KMS-11 (cell line): ENCODE results near the gene LFNG.

Experiments used
- H2AFZ ChIP-seq: fragments of 200-600 bp; sonication (generic); 2 replicates; pipeline ENCODE4 v1.6.1; 2016; ENCODE audit warnings: antibody characterized with exemption, mixed run types, low read depth
- H3K27ac ChIP-seq: fragments of 200-600 bp; sonication (generic); 2 replicates; pipeline ENCODE4 v1.6.1; 2016; ENCODE audit warnings: mild to moderate bottlenecking, mixed run types
- H3K27me3 ChIP-seq: fragments of 200-600 bp; sonication (generic); 2 replicates; pipeline ENCODE4 v1.6.1; 2017; ENCODE audit warnings: mild to moderate bottlenecking, low read depth, mixed run types, moderate library complexity; ENCODE audit not compliant: insufficient read depth
- H3K36me3 ChIP-seq: fragments of 200-600 bp; sonication (generic); 2 replicates; pipeline ENCODE4 v1.6.1; 2017; ENCODE audit warnings: mild to moderate bottlenecking, mixed run types; ENCODE audit not compliant: insufficient read depth
- H3K4me1 ChIP-seq: fragments of 200-600 bp; sonication (generic); 2 replicates; pipeline ENCODE4 v1.6.1; 2016; ENCODE audit warnings: mild to moderate bottlenecking, low read depth, mixed run types; ENCODE audit not compliant: poor library complexity, severe bottlenecking
- H3K4me2 ChIP-seq: fragments of 200-600 bp; sonication (generic); 2 replicates; pipeline ENCODE4 v1.7.0; 2016; ENCODE audit warnings: mild to moderate bottlenecking, mixed run types
- H3K4me3 ChIP-seq: fragments of 200-600 bp; sonication (generic); IDR thresholded peaks from 2 replicates; pipeline ENCODE4 v1.6.1; 2017; ENCODE audit warnings: low read depth, low read length, mixed read lengths; ENCODE audit not compliant: insufficient read depth
- H3K79me2 ChIP-seq: fragments of 200-600 bp; sonication (generic); 2 replicates; pipeline ENCODE4 v1.6.1; 2016; ENCODE audit warnings: low read depth, mixed run types; ENCODE audit not compliant: insufficient read depth
- H3K9ac ChIP-seq: fragments of 200-600 bp; sonication (generic); 2 replicates; pipeline ENCODE4 v1.6.1; 2016; ENCODE audit warnings: mild to moderate bottlenecking, mixed run types
- H4K20me1 ChIP-seq: fragments of 200-600 bp; sonication (generic); 2 replicates; pipeline ENCODE4 v1.6.1; 2016; ENCODE audit warnings: mild to moderate bottlenecking, mixed run types; ENCODE audit not compliant: insufficient read depth
- TF ChIP-seq, protein P1 (sequence below): fragments of 200-600 bp; sonication (generic); conservative IDR thresholded peaks from 2 replicates; pipeline ENCODE4 v1.6.1; 2017; ENCODE audit warnings: low read depth, mild to moderate bottlenecking, antibody characterized with exemption, low read length, moderate library complexity, mixed read lengths

Gene LFNG

DNA sequence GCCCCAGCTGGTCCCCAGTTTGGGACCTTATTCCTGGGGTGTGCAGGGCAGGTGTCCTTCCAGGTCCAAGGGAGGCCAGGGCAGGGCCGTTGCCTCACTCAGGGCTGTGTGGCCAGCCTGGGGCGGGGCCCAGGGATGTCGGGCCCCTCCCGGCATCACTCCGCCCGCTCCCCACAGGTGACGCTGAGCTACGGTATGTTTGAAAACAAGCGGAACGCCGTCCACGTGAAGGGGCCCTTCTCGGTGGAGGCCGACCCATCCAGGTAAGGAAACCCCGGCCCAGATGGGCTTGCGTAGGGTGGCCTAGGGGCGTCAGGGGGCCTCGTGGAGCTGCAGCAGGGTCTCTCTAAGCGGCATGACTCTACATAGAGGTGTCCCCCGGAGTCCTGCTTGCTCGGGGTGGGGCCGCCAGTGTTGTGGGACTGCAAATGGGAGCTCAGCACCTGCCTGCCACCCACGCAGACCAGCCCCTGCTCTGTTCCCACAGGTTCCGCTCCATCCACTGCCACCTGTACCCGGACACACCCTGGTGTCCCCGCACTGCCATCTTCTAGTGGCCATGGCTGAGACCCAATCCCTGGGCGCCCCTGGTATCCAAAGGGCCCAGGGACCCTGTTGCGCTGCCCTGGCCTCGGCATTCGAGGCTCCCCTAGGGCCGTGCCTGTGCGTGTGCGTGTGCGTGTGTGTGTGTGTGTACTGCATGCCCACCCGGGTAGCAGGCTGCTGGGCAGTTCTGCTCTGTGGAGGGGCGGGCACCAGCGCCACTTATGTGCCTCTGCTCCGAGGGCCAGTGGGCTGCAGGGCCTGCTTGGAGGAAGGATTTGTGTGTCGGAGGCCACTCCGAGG is 7.3 kb downstream of the LFNG start:
- Histone ChIP-seq H2AFZ (no peak overlapping the region), H3K79me2 (no peaks in the 10 kb centered on the region), H3K36me3 (no peaks in the 10 kb centered on the region), H3K27ac (no peak overlapping the region), H4K20me1 (no peaks in the 10 kb centered on the region), H3K4me1 (peaks cover 9% of the 10 kb centered on the region), H3K27me3 (peaks cover 35% of the 10 kb centered on the region), H3K4me3 (no peak overlapping the region), H3K9ac (no peak overlapping the region), H3K4me2 (no peak overlapping the region)
- TF ChIP-seq, protein P1, sequence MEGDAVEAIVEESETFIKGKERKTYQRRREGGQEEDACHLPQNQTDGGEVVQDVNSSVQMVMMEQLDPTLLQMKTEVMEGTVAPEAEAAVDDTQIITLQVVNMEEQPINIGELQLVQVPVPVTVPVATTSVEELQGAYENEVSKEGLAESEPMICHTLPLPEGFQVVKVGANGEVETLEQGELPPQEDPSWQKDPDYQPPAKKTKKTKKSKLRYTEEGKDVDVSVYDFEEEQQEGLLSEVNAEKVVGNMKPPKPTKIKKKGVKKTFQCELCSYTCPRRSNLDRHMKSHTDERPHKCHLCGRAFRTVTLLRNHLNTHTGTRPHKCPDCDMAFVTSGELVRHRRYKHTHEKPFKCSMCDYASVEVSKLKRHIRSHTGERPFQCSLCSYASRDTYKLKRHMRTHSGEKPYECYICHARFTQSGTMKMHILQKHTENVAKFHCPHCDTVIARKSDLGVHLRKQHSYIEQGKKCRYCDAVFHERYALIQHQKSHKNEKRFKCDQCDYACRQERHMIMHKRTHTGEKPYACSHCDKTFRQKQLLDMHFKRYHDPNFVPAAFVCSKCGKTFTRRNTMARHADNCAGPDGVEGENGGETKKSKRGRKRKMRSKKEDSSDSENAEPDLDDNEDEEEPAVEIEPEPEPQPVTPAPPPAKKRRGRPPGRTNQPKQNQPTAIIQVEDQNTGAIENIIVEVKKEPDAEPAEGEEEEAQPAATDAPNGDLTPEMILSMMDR = no peak

DNA sequence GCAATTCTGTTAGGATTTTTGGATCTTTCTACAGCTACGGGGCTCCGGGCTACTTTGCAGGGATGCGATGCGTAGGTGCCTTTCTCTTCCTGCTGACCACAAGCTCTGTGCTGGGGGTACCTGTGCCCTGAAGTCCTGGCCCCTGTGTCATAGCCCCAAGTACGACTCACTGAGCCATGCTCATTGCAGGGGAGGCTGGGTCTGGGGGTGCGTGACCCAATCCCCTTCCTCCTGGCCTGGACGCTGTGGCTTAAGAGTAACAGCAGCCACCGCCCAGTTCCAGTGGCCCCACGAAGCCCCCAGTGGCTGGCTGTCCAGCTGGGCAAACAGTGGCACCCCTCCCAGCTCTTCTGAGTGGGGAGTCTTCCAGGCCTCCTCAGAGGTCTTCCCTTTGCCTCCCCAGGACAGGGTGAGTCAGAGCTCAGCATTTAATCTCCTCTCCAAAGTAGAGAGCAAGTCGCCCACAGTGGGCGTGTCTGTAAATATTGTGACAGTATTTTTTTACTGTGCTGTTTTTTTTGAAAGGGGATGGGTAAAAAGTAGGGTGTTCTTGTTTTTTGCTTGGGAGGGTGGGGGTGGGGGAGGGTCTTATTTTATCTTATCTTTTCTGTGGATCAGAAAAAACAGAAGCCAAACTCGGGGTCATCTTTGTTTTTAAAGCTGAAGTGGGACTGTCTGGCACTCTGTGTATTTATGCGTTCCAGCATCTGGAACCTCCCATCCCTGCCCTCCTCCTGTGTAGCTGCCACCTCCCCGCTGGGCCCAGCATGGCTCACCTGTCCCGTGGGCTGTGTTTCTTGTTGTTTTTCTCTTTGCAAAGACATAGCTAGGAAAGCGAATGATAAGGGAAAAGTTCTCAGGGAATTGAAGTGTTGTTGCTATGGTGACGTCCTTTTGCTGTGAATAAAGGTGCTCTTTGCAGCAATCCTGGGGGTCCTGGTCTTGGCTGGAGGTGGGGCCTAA is 8.2 kb downstream of the LFNG start:
- Histone ChIP-seq H4K20me1 (no peaks in the 10 kb centered on the region), H3K9ac (no peak overlapping the region), H3K36me3 (no peaks in the 10 kb centered on the region), H3K4me1 (peaks cover under 1% of the 10 kb centered on the region), H3K27me3 (peaks cover 26% of the 10 kb centered on the region), H3K4me2 (no peak overlapping the region), H3K4me3 (no peak overlapping the region), H3K79me2 (no peaks in the 10 kb centered on the region), H2AFZ (no peak overlapping the region), H3K27ac (no peak overlapping the region)
- TF ChIP-seq, protein P1 = no peak

DNA sequence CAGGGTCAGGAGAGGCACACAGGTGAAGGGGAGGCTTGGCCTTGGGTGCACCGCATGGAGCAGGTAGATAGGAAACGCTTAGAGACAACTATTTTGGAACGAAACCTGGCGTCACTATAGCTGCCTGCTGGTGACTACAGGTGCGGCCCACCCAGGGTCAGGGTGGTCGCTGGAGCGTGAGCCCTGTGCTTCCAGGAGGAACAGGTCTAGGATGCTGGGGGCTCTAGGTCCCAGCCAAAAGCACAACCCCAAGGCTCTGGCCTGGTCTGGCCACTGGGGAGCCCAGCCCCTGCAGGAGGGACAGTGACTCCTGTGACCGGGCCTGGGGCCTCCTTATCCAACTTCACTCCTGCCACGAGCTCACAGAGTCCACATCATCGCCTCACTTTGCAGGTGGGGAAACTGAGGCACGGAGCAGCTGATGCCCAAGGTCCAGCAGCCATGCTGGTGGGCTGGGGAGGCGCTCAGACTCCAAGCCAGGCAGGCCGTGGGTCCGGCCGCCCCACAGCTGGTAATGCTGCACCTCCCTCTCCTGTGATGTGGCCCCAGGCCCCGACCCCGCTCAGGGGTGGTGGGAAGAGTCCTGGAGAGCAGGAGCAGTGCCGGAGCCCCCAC is 9.0 kb downstream of the LFNG start:
- Histone ChIP-seq H3K27me3 (peaks cover 20% of the 10 kb centered on the region; the same call in 1 of the 2 replicates), H3K79me2 (no peaks in the 10 kb centered on the region), H3K4me3 (no peak overlapping the region), H3K4me1 (no peaks in the 10 kb centered on the region), H4K20me1 (no peaks in the 10 kb centered on the region), H3K36me3 (no peaks in the 10 kb centered on the region), H3K27ac (no peak overlapping the region), H3K9ac (no peak overlapping the region), H3K4me2 (no peak overlapping the region), H2AFZ (no peak overlapping the region)
- TF ChIP-seq, protein P1 = no peak
